ENCODE results near the gene EGFR.

EGFR gene

DNA sequence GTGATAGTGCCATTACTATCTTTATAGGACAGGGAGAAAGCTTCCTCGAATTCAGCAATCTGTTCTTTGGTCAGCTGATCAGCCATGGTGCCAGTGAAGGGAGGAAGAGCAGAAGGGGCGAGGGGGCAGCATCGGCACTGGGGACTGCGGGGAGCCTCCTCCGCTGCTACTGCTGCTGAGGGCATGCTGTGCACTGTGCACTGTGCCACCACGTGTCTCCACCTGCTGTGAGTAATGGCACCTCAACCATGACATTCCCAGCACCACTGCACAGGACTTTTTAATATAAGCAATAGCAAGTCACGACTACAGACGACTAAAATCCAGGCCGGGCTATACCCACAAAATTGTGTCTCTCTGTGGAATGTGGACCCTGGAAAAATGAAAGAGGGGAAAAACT lies 241.4 kb downstream of the EGFR start:
- H3K27ac ChIP-seq (ENCODE audit: low read depth, low read length): no peak overlapping the region
- TF ChIP-seq CTCF (IDR thresholded peaks at IDR 0.05; ENCODE audit: low read depth, low read length, poor library complexity, severe bottlenecking) (no peak), EZH2phosphoT487 (IDR thresholded peaks at IDR 0.05; ENCODE audit: borderline replicate concordance, low read length) (no peak)
- H3K79me2 ChIP-seq (ENCODE audit: control insufficient read depth, low read length): no peaks in the 10 kb centered on the region
- no peaks in the 10 kb centered on the region for H3K9me3 ChIP-seq (ENCODE audit: control insufficient read depth, insufficient read depth, low read length)
- peaks cover 3% of the 10 kb centered on the region for H3K4me1 ChIP-seq (ENCODE audit: control insufficient read depth, low read length)
- peaks cover 13% of the 10 kb centered on the region for H3K27me3 ChIP-seq (ENCODE audit: control insufficient read depth, low read length)
- H3F3A ChIP-seq (ENCODE audit: control insufficient read depth, insufficient read depth): no peaks in the 10 kb centered on the region
- no peaks in the 10 kb centered on the region for H3K36me3 ChIP-seq (ENCODE audit: control insufficient read depth, low read length)
- no peaks in the 10 kb centered on the region for H4K20me1 ChIP-seq (ENCODE audit: control insufficient read depth, insufficient read depth, low read depth, low read length)
- H3K4me3 ChIP-seq (ENCODE audit: low read length): no peak overlapping the region
- no peak overlapping the region for H3K4me2 ChIP-seq (ENCODE audit: low read length)
- no peaks in the 10 kb centered on the region for H3K9me2 ChIP-seq (replicated peaks; ENCODE audit: control insufficient read depth, low read length)

GRCh38 chr7:55260676-55261385 lies 242.0 kb downstream of the EGFR start:
- Histone ChIP-seq H3F3A (ENCODE audit: control insufficient read depth, insufficient read depth) (no peaks in the 10 kb centered on the region), H3K36me3 (ENCODE audit: control insufficient read depth, low read length) (no peaks in the 10 kb centered on the region), H3K4me2 (ENCODE audit: low read length) (no peak overlapping the region), H4K20me1 (ENCODE audit: control insufficient read depth, insufficient read depth, low read depth, low read length) (no peaks in the 10 kb centered on the region), H3K27ac (ENCODE audit: low read depth, low read length) (no peak overlapping the region), H3K79me2 (ENCODE audit: control insufficient read depth, low read length) (no peaks in the 10 kb centered on the region), H3K4me1 (ENCODE audit: control insufficient read depth, low read length) (no peaks in the 10 kb centered on the region), H3K4me3 (ENCODE audit: low read length) (no peak overlapping the region), H3K9me2 (replicated peaks; ENCODE audit: control insufficient read depth, low read length) (no peaks in the 10 kb centered on the region), H3K27me3 (ENCODE audit: control insufficient read depth, low read length) (peaks cover 11% of the 10 kb centered on the region), H3K9me3 (ENCODE audit: control insufficient read depth, insufficient read depth, low read length) (no peaks in the 10 kb centered on the region)
- TF ChIP-seq CTCF (IDR thresholded peaks at IDR 0.05; ENCODE audit: low read depth, low read length, poor library complexity, severe bottlenecking) (no peak), EZH2phosphoT487 (IDR thresholded peaks at IDR 0.05; ENCODE audit: borderline replicate concordance, low read length) (no peak)
